Muscle of leg (tissue), 11 donors: ENCODE results near the gene NPIPB6. TPM values are rescaled to one million over a fixed set of nuclear protein-coding genes. Genes with fewer than 3 reads are reported as not detected.
A peak's percentile ranks its signal among the peaks of the same experiment; 100 is the strongest.

Source experiments
- DNase-seq: peaks from one replicate; pipeline ENCODE4 v3.0.0; 2013
- H3K27ac ChIP-seq: one replicate; pipeline ENCODE4 v1.5.1; 2013; ENCODE audit warnings: mild to moderate bottlenecking, low read length, control low read depth
- H3K27me3 ChIP-seq: one replicate; pipeline ENCODE4 v1.6.1; 2013; ENCODE audit warnings: low read length; ENCODE audit not compliant: control insufficient read depth, insufficient read depth
- H3K36me3 ChIP-seq: one replicate; pipeline ENCODE4 v1.6.1; 2013; ENCODE audit warnings: low read length; ENCODE audit not compliant: control insufficient read depth, insufficient read depth
- H3K4me1 ChIP-seq: one replicate; pipeline ENCODE4 v1.6.1; 2013; ENCODE audit warnings: low read length; ENCODE audit not compliant: control insufficient read depth, insufficient read depth
- H3K4me3 ChIP-seq: one replicate; pipeline ENCODE4 v1.5.1; 2013; ENCODE audit warnings: low read length, control low read depth
- H3K9me3 ChIP-seq: replicated peaks from 2 replicates; pipeline ENCODE4 v1.6.1; 2013; ENCODE audit warnings: low read depth, low read length; ENCODE audit not compliant: control insufficient read depth
- WGBS: methylation state at CpG from one replicate; pipeline ENCODE4 v1.1.5; 2013; ENCODE audit warnings: missing lambda C conversion rate; ENCODE audit not compliant: insufficient coverage; 5-methylcytosine and 5-hydroxymethylcytosine counted together
- polyA plus RNA-seq, 8 donors: library from polyadenylated mRNA; unstranded; fragments of 120-200 nt; gene quantifications; one replicate each; pipeline versions ENCODE4 v1.2.1 to v1.2.3, GENCODE V29; 2013; ENCODE audit warnings: inconsistent platforms in 1 of 8, low replicate concordance in 1 of 8; ENCODE audit not compliant: insufficient read length in 8 of 8, insufficient read depth in 1 of 8
- total RNA-seq: library from RNA; stranded (reverse); fragments of 120-200 nt; gene quantifications from one replicate; pipeline ENCODE4 v1.2.4, GENCODE V29; 2013

NPIPB6 gene
- total and polyA plus RNA-seq, 9 donors, result 0.34 to 2.3 (median 0.84) TPM; not detected in 2

DNA sequence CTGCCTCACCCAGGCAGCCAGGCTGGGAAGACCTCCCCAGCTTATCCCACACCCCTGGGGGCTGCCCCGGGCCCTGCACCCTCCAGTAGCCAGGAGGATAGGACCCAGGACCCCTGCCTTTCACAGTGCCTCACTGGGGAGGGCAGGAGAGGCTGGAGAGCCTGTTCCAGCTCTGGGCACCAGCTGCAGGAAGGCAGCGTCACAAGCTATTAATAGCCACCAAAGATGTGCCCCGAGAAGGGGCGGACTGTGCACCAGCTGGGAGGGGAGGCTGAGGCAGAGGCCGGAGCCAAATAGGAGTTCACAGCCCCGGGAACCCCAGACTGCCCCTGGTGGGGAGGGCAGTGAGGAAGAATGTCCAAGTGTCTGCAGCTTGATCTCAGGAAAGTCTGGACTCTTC is 62.2 kb downstream of the NPIPB6 start:
- 67% methylated on average over 4 of the region's 6 CpGs for WGBS
- Histone ChIP-seq H3K27ac (no peak overlapping the region), H3K4me1 (peaks cover 8% of the 10 kb centered on the region)

DNA sequence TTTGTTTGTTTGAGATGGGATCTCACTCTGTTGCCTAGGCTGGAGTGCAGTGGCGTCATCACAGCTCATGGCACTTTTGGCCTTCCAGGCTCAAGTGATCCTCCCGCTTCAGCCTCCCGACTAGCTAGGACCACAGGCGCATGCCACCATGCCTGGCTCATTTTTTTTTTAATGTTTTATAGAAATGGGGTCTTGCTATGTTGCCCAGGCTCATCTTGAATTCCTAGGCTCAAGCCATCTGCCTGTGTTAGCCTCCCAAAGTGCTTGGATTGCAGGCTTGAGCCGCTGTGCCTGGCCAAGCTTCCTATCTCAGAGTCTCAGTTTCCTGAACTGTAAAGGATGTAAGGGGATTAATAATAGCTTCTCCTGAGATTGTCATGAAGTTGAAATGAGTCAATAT is 63.0 kb downstream of the NPIPB6 start:
- Histone ChIP-seq H3K4me3 (no peak overlapping the region), H3K27ac (no peak overlapping the region), H3K4me1 (peaks cover 8% of the 10 kb centered on the region), H3K9me3 (no peaks in the 10 kb centered on the region), H3K36me3 (no peaks in the 10 kb centered on the region), H3K27me3 (no peaks in the 10 kb centered on the region)
- 71% methylated on average over 2 of the region's 5 CpGs for WGBS
- no peak for DNase-seq

More for the DNA sequence above, 62.2 kb downstream of the NPIPB6 start:
- no peak for DNase-seq
- no peaks in the 10 kb centered on the region for H3K36me3 ChIP-seq
- no peak overlapping the region for H3K4me3 ChIP-seq
- no peaks in the 10 kb centered on the region for H3K9me3 ChIP-seq
- no peaks in the 10 kb centered on the region for H3K27me3 ChIP-seq

DNA sequence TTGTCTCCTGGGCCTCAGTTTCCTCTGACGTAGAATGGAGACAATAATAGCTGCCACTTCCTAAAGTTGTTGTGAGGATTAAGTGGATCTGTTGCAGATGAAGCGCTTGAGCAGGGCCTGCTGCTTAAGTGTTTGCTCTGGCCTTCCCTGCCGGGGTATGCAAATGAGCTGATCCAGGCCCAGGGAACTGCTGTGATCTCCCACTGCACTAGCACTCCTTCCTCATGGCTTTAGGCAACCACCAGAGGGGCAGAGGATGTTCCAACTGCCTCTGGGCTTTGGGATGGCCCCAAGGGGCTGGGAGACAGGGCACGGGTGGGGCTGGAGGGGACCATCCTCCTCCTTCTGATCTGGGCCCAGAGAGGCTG is 64.8 kb downstream of the NPIPB6 start:
- Histone ChIP-seq H3K9me3 (no peaks in the 10 kb centered on the region), H3K4me3 (no peak overlapping the region), H3K36me3 (no peaks in the 10 kb centered on the region), H3K27me3 (peaks cover 11% of the 10 kb centered on the region), H3K27ac (no peak overlapping the region), H3K4me1 (peaks cover 10% of the 10 kb centered on the region)
- no peak for DNase-seq
- 44% methylated on average over 3 of the region's 4 CpGs for WGBS

DNA sequence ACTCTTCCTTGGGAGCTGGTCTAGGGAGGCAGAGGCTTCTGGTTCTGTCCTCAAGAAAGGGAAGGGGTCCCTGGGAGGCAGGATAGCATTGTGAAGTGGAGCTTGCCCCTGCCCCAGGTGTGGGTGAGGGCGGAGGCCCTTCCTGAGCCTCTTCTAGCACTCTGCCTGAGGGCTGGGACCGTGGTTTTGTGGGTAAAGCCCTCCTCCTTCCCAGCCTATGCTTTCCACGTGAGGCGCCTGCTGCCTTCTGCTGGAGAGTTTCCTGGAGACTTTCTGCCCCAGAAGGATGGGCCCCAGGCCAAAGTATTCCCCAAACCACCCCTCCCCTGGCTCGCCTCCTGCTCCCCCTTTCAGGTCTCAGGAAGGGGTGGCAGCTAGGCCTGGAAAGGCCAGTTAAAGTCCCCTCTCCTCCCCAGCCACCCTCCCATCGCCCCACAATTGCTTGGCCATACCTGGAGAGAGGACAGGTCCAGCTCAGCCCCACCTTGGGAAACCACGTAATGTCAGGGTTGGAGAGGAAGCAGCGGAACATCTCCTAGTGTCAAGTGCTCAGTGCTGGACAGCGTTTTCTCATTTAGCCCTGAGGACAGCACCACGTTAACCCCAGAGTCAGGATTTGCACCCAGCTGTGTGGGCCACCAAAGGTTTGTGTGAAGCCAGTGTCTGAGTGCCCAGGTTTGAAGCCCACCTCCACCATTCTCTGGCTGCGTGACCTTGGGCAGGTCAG is 65.4 kb downstream of the NPIPB6 start:
- H3K27ac ChIP-seq, result no peak overlapping the region
- H3K4me1 ChIP-seq, result peaks cover 15% of the 10 kb centered on the region
- H3K4me3 ChIP-seq, result no peak overlapping the region
- DNase-seq, result no peak
- H3K27me3 ChIP-seq, result peaks cover 17% of the 10 kb centered on the region
- WGBS, result 48% methylated on average over 6 of the region's 11 CpGs
- no peaks in the 10 kb centered on the region for H3K9me3 ChIP-seq
- H3K36me3 ChIP-seq, result no peaks in the 10 kb centered on the region

DNA sequence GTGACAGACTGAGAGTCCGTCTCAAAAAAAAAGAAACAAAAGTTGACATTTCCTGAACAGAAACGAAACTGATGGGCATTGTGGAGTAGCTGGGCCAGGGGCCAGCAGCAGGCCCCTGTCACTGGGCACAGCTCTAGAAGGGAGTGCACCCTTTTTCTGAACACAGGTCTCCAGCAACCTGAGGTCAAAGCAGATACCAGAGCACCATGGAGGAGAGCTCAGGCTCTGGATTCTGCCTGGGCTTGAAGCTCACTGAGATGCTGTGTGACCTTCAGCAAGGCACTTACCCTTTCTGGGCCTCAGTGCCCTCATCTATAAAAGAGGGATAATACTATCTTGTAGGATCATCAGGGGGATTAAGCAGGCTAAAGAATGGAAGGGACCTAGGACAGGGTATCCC is 66.0 kb downstream of the NPIPB6 start:
- Histone ChIP-seq H3K27me3 (peaks cover 21% of the 10 kb centered on the region), H3K36me3 (no peaks in the 10 kb centered on the region), H3K9me3 (no peaks in the 10 kb centered on the region), H3K4me3 (no peak overlapping the region), H3K27ac (no peak overlapping the region), H3K4me1 (peaks cover 19% of the 10 kb centered on the region)
- 61% methylated on average over 2 of the region's 2 CpGs for WGBS
- no peak for DNase-seq

DNA sequence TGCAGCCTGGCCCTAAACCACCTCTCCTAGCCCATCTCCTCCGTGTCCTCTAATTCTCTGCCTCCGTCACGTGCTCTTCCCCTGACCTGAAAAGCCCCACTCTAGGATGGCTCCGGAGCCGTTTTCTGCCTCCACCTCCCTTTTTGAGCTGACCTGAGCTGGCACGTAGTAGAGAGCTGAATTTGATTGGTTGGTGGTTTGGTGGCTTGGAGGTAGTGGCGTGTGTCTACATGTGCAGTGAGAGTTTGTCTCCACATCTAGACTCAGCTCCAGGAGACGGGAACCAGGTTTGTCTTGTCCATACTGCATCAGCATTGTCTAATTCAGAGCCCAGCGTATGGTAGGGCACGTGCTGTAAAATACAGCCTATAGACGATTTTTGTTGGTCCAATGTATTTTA is 68.0 kb downstream of the NPIPB6 start:
- no peaks in the 10 kb centered on the region for H3K9me3 ChIP-seq
- no peak overlapping the region for H3K27ac ChIP-seq
- H3K36me3 ChIP-seq, result no peaks in the 10 kb centered on the region
- H3K4me3 ChIP-seq, result no peak overlapping the region
- no peak for DNase-seq
- 55% methylated on average over 6 of the region's 11 CpGs for WGBS
- H3K4me1 ChIP-seq, result peaks cover 17% of the 10 kb centered on the region
- peaks cover 21% of the 10 kb centered on the region for H3K27me3 ChIP-seq

DNA sequence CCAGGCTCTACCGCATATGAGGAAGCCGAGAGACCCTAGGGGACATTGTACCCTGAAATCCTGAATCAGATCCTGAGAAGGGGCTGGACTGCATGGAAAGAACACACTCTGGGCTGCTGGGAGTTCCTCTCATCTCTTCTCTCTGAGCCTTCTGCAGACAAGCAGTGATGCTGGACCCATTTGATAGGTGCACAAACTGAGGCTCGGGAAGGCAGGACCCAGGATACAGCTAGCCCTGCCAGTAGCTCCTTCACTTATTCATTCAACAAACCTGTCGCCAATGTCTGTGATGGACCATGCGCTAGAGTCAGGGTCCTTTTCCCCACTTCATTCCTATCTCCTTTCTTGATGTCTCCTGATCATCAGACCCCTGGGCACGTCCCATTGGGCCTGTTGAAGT is 69.1 kb downstream of the NPIPB6 start:
- H3K4me3 ChIP-seq, result no peak overlapping the region
- no peaks in the 10 kb centered on the region for H3K9me3 ChIP-seq
- H3K36me3 ChIP-seq, result no peaks in the 10 kb centered on the region
- no peak overlapping the region for H3K27ac ChIP-seq
- H3K4me1 ChIP-seq, result peaks cover 19% of the 10 kb centered on the region
- no peak for DNase-seq
- H3K27me3 ChIP-seq, result peaks cover 21% of the 10 kb centered on the region
- 78% methylated on average over 6 of the region's 6 CpGs for WGBS

DNA sequence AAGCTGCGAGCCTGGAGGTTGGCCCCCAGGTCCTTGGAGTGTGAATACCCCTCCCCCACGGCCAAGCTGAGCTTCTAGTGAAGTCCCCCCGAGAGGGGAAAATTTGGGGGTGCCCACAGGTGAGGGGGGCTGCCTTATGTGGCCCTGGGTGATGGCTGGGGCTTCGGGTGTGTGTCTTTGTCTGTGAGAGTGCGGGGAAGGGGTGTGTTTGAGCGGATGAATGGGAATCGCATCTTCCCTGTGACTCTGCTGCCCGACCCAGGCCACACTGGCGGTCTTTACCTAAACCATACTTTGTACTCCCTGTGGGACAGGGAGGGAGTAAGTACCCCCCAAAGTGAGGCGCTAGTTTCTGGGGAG is 69.7 kb downstream of the NPIPB6 start:
- peaks cover 21% of the 10 kb centered on the region for H3K27me3 ChIP-seq
- peak overlapping the region; percentile 9 for H3K4me3 ChIP-seq
- H3K36me3 ChIP-seq, result no peaks in the 10 kb centered on the region
- no CpG with 5 or more reads among the region's 10 CpGs for WGBS
- H3K9me3 ChIP-seq, result no peaks in the 10 kb centered on the region
- H3K27ac ChIP-seq, result no peak overlapping the region
- no peak for DNase-seq
- H3K4me1 ChIP-seq, result peaks cover 23% of the 10 kb centered on the region

DNA sequence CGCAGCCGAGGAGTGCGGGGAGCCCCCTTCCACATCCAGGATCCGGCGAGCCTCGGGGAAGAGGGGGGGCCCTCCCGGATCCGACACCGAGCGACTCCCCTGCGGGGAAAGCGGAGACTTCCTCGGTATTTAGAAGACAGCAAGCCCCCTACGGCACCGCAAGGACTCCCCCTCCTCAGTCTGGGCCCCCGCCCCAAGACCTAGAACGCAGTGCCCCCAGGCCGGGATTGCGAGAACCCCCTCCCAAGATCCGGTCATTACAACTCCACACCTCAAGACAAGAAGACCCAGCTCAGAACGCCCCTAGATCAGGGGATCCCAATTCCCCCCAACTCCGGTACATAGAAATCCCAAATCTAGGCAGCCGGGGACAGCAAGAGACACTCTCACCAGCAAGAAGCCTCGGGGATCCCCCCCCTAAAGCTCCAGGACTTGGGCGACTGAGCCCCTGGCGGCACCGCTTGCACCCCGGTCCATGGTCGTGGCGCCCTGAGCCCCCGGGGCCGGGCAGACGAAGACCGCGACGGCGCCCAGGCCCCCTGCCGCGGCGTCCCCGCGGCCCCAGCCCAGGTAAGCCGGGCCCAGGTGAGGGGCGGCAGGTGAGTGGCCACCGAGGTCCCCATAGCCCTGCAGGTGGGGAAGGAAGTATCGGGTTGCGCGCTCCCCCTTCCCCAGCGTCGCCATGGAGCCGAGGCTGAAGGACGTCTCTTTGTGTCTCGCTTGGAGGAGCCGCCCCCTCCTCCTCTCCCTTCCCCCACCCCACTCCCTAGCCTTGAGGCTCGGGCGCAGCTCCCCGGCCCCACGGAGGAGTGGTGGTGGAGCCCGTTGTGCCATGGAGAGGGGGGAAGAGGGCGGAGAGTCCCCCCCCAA is 70.3 kb downstream of the NPIPB6 start:
- peaks cover 21% of the 10 kb centered on the region for H3K27me3 ChIP-seq
- no peaks in the 10 kb centered on the region for H3K36me3 ChIP-seq
- peaks cover 27% of the 10 kb centered on the region for H3K4me1 ChIP-seq
- no peak overlapping the region for H3K27ac ChIP-seq
- peak overlapping the region; percentile 56 for H3K4me3 ChIP-seq
- H3K9me3 ChIP-seq, result no peaks in the 10 kb centered on the region
- WGBS, result under 1% methylated on average over 43 of the region's 60 CpGs
- no peak for DNase-seq
